ENCODE data around the gene KDM8. TPM values are rescaled to one million over a fixed set of nuclear protein-coding genes. Genes with fewer than 3 reads are reported as not detected.
A peak's percentile ranks its signal among the peaks of the same experiment; 100 is the strongest.

Gene KDM8
- total and polyA plus RNA-seq, 5 donors, result 3.1 to 6.1 (median 5.0) TPM

DNA sequence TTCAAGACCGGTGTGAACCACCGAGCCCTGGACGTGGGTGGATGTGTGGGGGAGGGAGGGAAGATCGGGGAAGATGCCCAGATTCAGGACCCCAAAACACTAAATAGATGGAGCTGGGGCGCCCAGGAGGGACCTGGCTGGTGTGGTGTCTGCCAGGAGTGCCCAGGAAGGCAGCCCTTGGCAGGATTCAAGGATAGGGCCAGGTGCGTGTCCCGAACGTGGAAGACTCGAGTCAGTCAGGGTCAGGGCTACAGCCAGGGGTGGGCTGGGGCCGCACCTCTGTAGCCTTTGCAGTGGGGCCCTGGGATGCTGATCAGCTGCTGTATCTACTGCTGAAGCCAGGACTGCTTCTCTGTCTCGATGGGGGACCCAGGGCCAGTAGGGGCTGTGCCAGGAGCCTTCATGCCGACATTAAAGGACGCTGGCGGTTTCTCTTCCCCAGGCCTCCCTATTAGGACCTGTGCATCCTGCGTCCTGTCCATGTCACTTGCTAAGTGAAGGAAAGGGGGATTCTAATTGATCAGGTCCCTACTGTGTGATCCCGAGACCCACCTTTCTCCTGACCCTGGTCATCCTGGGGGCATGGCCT is 13.1 kb downstream of the KDM8 start:
- intact Hi-C loops (cut with DNase I), result no loop called here
- Histone ChIP-seq H3K27me3 (ENCODE audit: control insufficient read depth, insufficient read depth) (no peaks in the 10 kb centered on the region), H3K4me1 (ENCODE audit: control insufficient read depth, insufficient read depth, low read length) (no peaks in the 10 kb centered on the region), H3K9me3 (ENCODE audit: control insufficient read depth, low read length) (no peaks in the 10 kb centered on the region), H3K4me3 (ENCODE audit: low read length) (no peak overlapping the region), H3K27ac (ENCODE audit: low read length) (no peak overlapping the region)
- no peak for DNase-seq
- ATAC-seq, result no peak
- WGBS, result 94% methylated on average over 16 of the region's 16 CpGs

DNA sequence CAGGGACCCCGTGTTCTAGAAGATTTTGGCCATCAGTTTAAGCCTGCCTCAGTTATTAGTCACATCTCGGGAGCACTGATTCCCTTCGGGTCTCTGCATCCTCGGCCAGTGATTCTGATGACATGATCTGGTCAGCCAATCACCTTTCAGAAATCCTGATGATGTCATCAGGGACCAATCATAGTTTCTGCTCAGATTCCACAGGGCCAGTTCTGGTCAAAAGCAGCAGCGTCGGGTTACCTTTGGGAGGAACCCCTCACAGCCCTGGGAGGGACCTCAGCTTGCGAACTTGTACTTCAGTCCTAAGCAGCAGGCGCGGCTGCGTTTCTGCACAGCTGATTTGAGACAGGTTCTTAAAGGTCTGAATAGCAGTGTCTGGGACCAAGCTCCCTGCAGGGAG is 13.9 kb downstream of the KDM8 start:
- peak overlapping the region; percentile 73 for H3K27ac ChIP-seq (ENCODE audit: low read length)
- ATAC-seq (peak; percentile 63 to 65), DNase-seq (peak; percentile 61 to 81 (median 75))
- H3K9me3 ChIP-seq (ENCODE audit: control insufficient read depth, low read length), result no peaks in the 10 kb centered on the region
- H3K27me3 ChIP-seq (ENCODE audit: control insufficient read depth, insufficient read depth), result no peaks in the 10 kb centered on the region
- H3K4me3 ChIP-seq (ENCODE audit: low read length), result no peak overlapping the region
- intact Hi-C loops (cut with DNase I), result no loop called here
- H3K4me1 ChIP-seq (ENCODE audit: control insufficient read depth, insufficient read depth, low read length), result no peaks in the 10 kb centered on the region
- WGBS, result 64% methylated on average over 10 of the region's 10 CpGs

DNA sequence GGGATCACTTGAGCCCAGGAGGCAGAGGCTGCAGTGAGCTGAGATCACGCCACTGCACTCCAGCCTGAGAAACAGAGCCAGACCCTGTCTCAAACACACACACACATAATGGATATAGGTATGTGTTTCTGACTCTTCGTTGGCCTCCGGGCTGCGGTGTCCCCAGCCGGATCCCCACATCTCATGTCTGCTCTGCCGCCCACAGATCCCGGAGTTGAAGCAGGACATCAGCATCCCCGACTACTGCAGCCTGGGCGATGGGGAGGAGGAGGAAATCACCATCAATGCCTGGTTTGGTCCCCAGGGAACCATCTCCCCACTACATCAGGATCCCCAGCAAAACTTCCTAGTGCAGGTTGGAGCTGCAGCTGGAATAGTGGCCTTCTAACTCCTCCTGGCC is 15.4 kb downstream of the KDM8 start:
- WGBS, result 91% methylated on average over 9 of the region's 9 CpGs
- Histone ChIP-seq H3K27ac (ENCODE audit: low read length) (no peak overlapping the region), H3K4me1 (ENCODE audit: control insufficient read depth, insufficient read depth, low read length) (peaks cover 7% of the 10 kb centered on the region), H3K4me3 (ENCODE audit: low read length) (no peak overlapping the region), H3K9me3 (ENCODE audit: control insufficient read depth, low read length) (no peaks in the 10 kb centered on the region), H3K27me3 (ENCODE audit: control insufficient read depth, insufficient read depth) (no peaks in the 10 kb centered on the region)
- DNase-seq, result no peak
- intact Hi-C loops (cut with DNase I), result no loop called here
- no peak for ATAC-seq

DNA sequence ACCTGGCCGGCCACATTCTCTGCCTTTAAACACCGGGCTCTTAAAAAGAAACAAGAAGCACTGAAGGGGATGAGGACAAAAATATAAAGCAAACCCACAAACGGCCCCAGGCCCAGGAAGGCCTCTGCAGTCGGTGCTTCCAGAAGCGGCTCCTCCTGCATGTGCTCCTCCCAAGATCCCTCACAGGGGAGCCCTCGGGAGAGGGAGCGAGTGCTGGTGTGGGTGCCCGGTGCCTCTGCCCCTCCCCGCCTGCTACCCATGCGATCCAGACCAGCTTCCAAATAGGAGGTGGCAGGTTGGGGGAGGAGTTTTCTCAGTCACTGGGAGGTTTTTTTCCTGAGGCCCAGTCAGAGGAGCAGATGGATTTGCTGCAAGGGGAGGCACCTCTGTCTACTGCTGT is 15.8 kb downstream of the KDM8 start:
- no peak overlapping the region for H3K27ac ChIP-seq (ENCODE audit: low read length)
- H3K4me3 ChIP-seq (ENCODE audit: low read length), result no peak overlapping the region
- intact Hi-C loops (cut with DNase I), result no loop called here
- 84% methylated on average over 10 of the region's 10 CpGs for WGBS
- no peaks in the 10 kb centered on the region for H3K9me3 ChIP-seq (ENCODE audit: control insufficient read depth, low read length)
- ATAC-seq (no peak), DNase-seq (no peak)
- H3K4me1 ChIP-seq (ENCODE audit: control insufficient read depth, insufficient read depth, low read length), result peaks cover 7% of the 10 kb centered on the region
- H3K27me3 ChIP-seq (ENCODE audit: control insufficient read depth, insufficient read depth), result no peaks in the 10 kb centered on the region

DNA sequence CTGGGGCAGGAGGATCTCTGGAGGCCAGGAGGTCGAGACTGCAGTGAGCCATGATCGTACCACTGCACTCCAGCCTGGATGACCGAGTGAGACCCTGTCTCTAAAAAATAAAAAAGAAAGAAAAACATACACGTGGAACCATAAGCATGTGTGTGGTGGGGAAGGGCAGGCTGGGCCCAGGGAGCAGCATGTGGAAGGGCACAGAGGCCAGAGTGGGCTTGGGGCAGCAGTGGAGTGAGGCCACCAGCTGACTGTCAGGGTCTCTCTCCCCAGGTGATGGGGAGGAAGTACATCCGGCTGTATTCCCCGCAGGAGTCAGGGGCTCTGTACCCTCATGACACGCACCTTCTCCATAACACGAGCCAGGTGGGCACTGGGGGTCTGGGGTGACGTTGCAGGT is 16.8 kb downstream of the KDM8 start:
- peaks cover 7% of the 10 kb centered on the region for H3K4me1 ChIP-seq (ENCODE audit: control insufficient read depth, insufficient read depth, low read length)
- no peaks in the 10 kb centered on the region for H3K27me3 ChIP-seq (ENCODE audit: control insufficient read depth, insufficient read depth)
- intact Hi-C loops (cut with DNase I), result no loop called here
- DNase-seq (no peak), ATAC-seq (no peak)
- H3K9me3 ChIP-seq (ENCODE audit: control insufficient read depth, low read length), result no peaks in the 10 kb centered on the region
- no peak overlapping the region for H3K27ac ChIP-seq (ENCODE audit: low read length)
- WGBS, result 89% methylated on average over 9 of the region's 9 CpGs
- H3K4me3 ChIP-seq (ENCODE audit: low read length), result no peak overlapping the region

DNA sequence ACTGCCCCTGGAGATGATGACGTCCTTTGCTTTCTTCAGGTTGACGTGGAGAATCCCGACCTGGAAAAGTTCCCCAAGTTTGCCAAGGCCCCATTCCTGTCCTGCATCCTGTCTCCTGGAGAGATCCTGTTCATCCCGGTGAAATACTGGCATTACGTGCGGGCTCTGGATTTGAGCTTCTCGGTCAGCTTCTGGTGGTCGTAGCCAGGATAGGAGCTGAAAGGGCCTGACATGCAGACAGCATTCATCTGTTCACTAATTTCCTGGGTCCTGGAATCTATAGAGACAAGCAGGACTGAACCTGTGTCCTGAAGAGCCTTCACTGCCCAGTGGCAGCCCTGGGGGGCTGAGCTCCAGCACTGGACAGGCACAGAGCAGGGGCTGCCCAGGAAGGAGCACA is 17.2 kb downstream of the KDM8 start:
- DNase-seq, result no peak
- no peak overlapping the region for H3K4me3 ChIP-seq (ENCODE audit: low read length)
- intact Hi-C loops (cut with DNase I), result no loop called here
- H3K27ac ChIP-seq (ENCODE audit: low read length), result no peak overlapping the region
- peaks cover 7% of the 10 kb centered on the region for H3K4me1 ChIP-seq (ENCODE audit: control insufficient read depth, insufficient read depth, low read length)
- 89% methylated on average over 8 of the region's 8 CpGs for WGBS
- H3K9me3 ChIP-seq (ENCODE audit: control insufficient read depth, low read length), result no peaks in the 10 kb centered on the region
- ATAC-seq, result no peak
- H3K27me3 ChIP-seq (ENCODE audit: control insufficient read depth, insufficient read depth), result no peaks in the 10 kb centered on the region

DNA sequence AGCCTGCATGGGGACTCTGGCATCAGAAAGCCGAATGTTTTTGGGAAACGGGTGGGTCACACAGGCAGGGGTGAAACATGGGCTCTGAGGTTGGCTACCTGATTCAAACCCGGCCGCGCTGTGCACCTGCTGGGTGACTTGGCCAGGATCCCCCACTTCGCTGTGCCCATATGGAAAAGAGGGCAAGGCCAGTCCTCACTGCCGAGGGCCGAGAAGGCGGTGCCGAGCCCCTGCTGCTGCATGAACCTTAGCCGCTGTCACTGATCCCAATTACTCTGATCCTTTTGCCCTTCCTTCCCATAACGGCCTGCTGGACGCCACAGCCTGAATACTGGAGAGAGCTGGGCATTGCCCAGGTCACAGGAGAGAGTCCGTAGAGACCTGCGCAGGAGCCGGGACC is 17.7 kb downstream of the KDM8 start:
- ATAC-seq (no peak), DNase-seq (peak in 2 of 3 donors; percentile 49 to 53)
- Histone ChIP-seq H3K27ac (ENCODE audit: low read length) (no peak overlapping the region), H3K4me3 (ENCODE audit: low read length) (no peak overlapping the region), H3K4me1 (ENCODE audit: control insufficient read depth, insufficient read depth, low read length) (peaks cover 7% of the 10 kb centered on the region), H3K9me3 (ENCODE audit: control insufficient read depth, low read length) (no peaks in the 10 kb centered on the region), H3K27me3 (ENCODE audit: control insufficient read depth, insufficient read depth) (no peaks in the 10 kb centered on the region)
- WGBS, result 92% methylated on average over 16 of the region's 16 CpGs
- intact Hi-C loops (cut with DNase I), result no loop called here

DNA sequence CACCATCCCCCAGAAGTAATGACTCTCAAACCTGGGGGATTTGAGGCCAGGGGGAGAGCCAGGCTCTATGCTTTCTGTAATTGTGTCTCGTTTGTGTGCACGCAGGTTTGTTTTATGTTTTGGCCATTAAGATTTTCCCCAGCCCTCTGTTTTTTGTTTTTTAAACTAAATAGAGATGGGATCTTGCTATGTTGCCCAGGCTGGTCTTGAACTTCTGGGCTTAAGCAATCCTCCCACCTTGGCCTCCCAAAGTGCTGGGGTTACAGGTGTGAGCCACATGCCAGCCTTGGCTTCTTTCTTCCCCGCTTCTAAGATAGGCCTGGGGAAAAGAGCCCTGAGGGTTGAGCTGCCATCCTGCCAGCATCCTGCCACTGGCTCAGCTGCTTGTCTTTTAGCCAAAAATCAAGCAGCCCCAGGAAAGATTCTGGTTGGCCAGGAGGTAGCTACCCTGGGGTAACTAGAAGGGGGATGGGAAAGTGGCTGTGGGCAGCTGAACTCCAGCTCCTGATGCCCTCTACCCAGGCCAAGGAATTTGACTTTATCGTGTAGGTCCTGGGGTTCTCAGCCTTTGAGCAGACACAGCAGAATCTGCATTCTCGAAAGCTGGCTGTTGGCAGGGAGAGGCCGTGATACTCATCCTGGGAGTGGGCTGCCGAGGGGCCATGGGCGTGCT is 18.4 kb downstream of the KDM8 start:
- no peak for ATAC-seq
- Histone ChIP-seq H3K4me3 (ENCODE audit: low read length) (no peak overlapping the region), H3K27me3 (ENCODE audit: control insufficient read depth, insufficient read depth) (no peaks in the 10 kb centered on the region), H3K4me1 (ENCODE audit: control insufficient read depth, insufficient read depth, low read length) (peaks cover 7% of the 10 kb centered on the region), H3K27ac (ENCODE audit: low read length) (peak overlapping the region; percentile 31), H3K9me3 (ENCODE audit: control insufficient read depth, low read length) (no peaks in the 10 kb centered on the region)
- peak in 1 of 3 donors; percentile 46 for DNase-seq
- WGBS, result 63% methylated on average over 8 of the region's 8 CpGs
- intact Hi-C loops (cut with DNase I), result no loop called here

DNA sequence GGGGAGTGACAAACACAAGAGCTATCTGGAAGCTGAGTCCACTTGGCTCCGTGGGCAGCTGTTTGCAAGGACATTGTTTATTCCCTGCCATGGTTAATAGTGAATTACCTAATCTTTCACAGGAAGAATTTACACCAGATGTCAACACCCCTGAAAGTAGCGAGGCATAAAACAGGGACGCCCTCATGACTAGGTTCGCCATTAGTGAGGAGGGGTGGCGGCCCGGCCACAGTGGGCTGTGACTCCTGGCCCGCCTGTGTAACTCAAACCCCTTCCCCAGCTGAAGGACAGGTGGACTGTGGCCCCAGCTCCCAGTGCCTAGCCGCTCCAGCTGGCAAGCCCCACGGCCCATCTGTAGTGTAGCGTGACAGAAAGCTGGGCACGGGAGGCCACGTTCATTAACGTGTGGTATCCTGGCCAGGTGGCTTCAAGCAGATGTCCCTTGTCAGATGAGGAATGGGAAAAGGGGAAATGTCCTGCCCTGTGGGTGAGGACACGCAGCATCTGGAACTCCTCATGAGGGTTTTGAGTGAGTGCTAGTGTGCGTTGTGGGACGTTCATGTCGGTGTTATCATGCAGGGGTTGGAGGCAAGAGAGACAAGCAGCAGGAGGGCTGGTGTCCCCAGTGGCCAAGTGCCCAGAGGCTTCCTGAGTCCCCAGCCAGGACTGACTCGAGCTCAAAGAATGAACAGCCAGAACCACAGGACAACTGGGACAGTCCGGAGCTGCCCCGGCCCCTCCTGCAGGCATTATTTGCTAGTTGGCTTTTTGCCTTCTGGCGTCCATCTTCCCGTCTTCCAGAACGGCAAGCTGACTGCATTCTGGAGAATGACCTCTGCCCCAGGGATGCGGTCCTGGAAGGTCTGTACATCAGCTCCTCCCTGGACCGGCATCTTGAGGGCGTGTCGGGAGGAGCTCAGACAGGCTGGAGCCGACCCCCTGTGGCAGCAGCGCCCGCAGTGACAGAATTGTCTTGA is 19.2 kb downstream of the KDM8 start:
- 26% methylated on average over 30 of the region's 30 CpGs for WGBS

DNA sequence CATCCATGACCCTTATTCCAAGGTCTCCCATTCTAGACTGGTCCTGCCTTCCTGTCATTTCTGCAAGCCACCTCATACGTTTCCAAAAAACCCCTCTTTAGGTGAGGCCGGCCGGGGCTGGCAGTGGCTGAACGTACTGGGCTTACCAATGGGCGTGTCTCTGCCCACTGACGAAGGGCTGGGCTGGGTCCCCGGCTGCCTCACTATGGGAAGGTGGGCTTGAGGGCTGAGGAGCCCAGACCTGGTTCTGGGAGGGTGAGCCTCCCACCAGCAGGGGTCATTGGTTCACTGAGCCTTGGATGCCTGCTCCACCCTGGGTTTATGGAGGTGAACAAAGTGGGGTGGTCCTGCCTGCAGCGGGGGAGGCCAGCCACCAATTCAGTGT is 19.9 kb downstream of the KDM8 start:
- Histone ChIP-seq H3K9me3 (ENCODE audit: control insufficient read depth, low read length) (no peaks in the 10 kb centered on the region), H3K4me3 (ENCODE audit: low read length) (no peak overlapping the region), H3K27me3 (ENCODE audit: control insufficient read depth, insufficient read depth) (no peaks in the 10 kb centered on the region), H3K27ac (ENCODE audit: low read length) (peak overlapping the region; percentile 15), H3K4me1 (ENCODE audit: control insufficient read depth, insufficient read depth, low read length) (peaks cover 7% of the 10 kb centered on the region)
- DNase-seq, result no peak
- ATAC-seq, result peak in 1 of 2 donors; percentile 5
- intact Hi-C loops (cut with DNase I), result no loop called here
- WGBS, result 64% methylated on average over 8 of the region's 8 CpGs

More for the DNA sequence above, 19.2 kb downstream of the KDM8 start:
- peak overlapping the region; percentile 31 for H3K27ac ChIP-seq (ENCODE audit: low read length)
- H3K9me3 ChIP-seq (ENCODE audit: control insufficient read depth, low read length), result no peaks in the 10 kb centered on the region
- no peak overlapping the region for H3K4me3 ChIP-seq (ENCODE audit: low read length)
- intact Hi-C loops (cut with DNase I), result no loop called here
- H3K27me3 ChIP-seq (ENCODE audit: control insufficient read depth, insufficient read depth), result no peaks in the 10 kb centered on the region
- peaks cover 7% of the 10 kb centered on the region for H3K4me1 ChIP-seq (ENCODE audit: control insufficient read depth, insufficient read depth, low read length)
- peak; percentile 83 to 91 (median 89) for DNase-seq
- peak; percentile 70 to 81 for ATAC-seq

DNA sequence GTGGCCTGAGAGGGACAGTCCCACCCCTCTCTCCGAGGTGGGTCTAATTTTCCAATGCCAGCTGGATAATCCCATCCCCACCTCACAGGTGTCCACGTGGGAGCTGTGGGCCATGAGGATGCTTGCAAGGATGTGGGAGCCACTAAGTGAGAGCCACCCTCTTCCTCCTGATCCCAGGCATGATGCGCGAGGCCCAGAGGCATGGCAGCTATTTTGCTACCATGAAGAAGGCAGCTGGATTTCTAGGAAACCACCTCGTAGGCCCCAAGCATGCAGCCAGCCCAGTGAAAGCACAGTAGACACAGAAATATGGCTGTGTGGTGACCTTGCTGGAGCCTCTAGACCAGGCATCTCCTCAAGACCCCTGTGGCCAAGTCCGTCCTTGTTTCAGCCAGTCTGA is 20.4 kb downstream of the KDM8 start:
- Histone ChIP-seq H3K4me1 (ENCODE audit: control insufficient read depth, insufficient read depth, low read length) (peaks cover 7% of the 10 kb centered on the region), H3K27me3 (ENCODE audit: control insufficient read depth, insufficient read depth) (no peaks in the 10 kb centered on the region), H3K4me3 (ENCODE audit: low read length) (no peak overlapping the region), H3K9me3 (ENCODE audit: control insufficient read depth, low read length) (no peaks in the 10 kb centered on the region), H3K27ac (ENCODE audit: low read length) (no peak overlapping the region)
- no peak for ATAC-seq
- intact Hi-C loops (cut with DNase I), result no loop called here
- 84% methylated on average over 6 of the region's 6 CpGs for whole genome bisulfite sequencing
- peak in 1 of 3 donors; percentile 40 for DNase-seq
